Calu3 (cell line): Measurements from ENCODE around the gene CTNND2. TPM values are rescaled to one million over a fixed set of nuclear protein-coding genes. Genes with fewer than 3 reads are reported as not detected.

Source experiments
- BruUV-seq: library from RNA; stranded (reverse); fragments of 400-500 nt; replicated peaks from 2 replicates; lab custom pipeline; 2021; lab: Mats Ljungman, UMichigan
- CTCF ChIA-PET: fragments of 300-600 bp; sonication (Branson Sonifier 250); formaldehyde crosslinking; loops from one replicate; lab custom pipeline; 2022; ENCODE audit warnings: antibody characterized with exemption; lab: Charles Lee
- DNase-seq: peaks from one replicate; pipeline ENCODE4 v3.0.0; 2022
- H3K27ac Mint-ChIP-seq: one replicate; pipeline ENCODE4 v1.8.0; 2022; ENCODE audit warnings: mixed read lengths; ENCODE audit not compliant: unreplicated experiment
- H3K27me3 Mint-ChIP-seq: one replicate; pipeline ENCODE4 v1.8.0; 2022; ENCODE audit warnings: mixed read lengths; ENCODE audit not compliant: unreplicated experiment
- H3K36me3 Mint-ChIP-seq: one replicate; pipeline ENCODE4 v1.8.0; 2022; ENCODE audit warnings: mild to moderate bottlenecking, moderate library complexity, mixed read lengths; ENCODE audit not compliant: insufficient read depth, unreplicated experiment
- H3K4me1 Mint-ChIP-seq: one replicate; pipeline ENCODE4 v1.8.0; 2022; ENCODE audit warnings: mild to moderate bottlenecking, low read depth, mixed read lengths; ENCODE audit not compliant: unreplicated experiment
- H3K4me3 Mint-ChIP-seq: one replicate; pipeline ENCODE4 v1.8.0; 2022; ENCODE audit warnings: mild to moderate bottlenecking, low read depth, moderate library complexity, mixed read lengths; ENCODE audit not compliant: unreplicated experiment
- H3K9me3 Mint-ChIP-seq: one replicate; pipeline ENCODE4 v1.8.0; 2022; ENCODE audit warnings: low read depth, mixed read lengths; ENCODE audit not compliant: unreplicated experiment
- CTCF ChIP-seq: fragments of 200-600 bp; IDR thresholded peaks from one replicate; pipeline ENCODE4 v1.8.0; 2022; ENCODE audit warnings: antibody characterized with exemption; ENCODE audit not compliant: unreplicated experiment
- intact Hi-C: fragments of 100-400 bp; cut with micrococcal nuclease; formaldehyde crosslinking; loops from one replicate; pipeline ENCODE4 v1.10.0; 2022; ENCODE audit not compliant: unreplicated experiment
- total RNA-seq: library from RNA; stranded (reverse); gene quantifications from 2 replicates; pipeline ENCODE4 v1.2.3, GENCODE V29; 2022

The CTNND2 gene
- total RNA-seq, 1 experiment from 2014 or later: 19.6 TPM

- Mint-ChIP-seq H3K4me1 (no peaks in the 10 kb centered on the region), H3K9me3 (no peaks in the 10 kb centered on the region), H3K4me3 (no peak overlapping the region), H3K36me3 (no peaks in the 10 kb centered on the region), H3K27me3 (no peaks in the 10 kb centered on the region), H3K27ac (no peak overlapping the region)
- CTCF ChIA-PET: no interaction called here
- intact Hi-C loops: no loop called here
- no peak for TF ChIP-seq CTCF
- no TSS peak for BruUV-seq
- no peak for DNase-seq
Measured at GRCh38 chr5:11335881-11336760, 568.1 kb downstream of the CTNND2 start.

GRCh38 chr5:11334404-11334803 is 569.8 kb downstream of the CTNND2 start:
- no peak for DNase-seq
- Mint-ChIP-seq H3K36me3 (no peaks in the 10 kb centered on the region), H3K9me3 (no peaks in the 10 kb centered on the region), H3K27ac (no peak overlapping the region), H3K4me1 (no peaks in the 10 kb centered on the region), H3K4me3 (no peak overlapping the region), H3K27me3 (no peaks in the 10 kb centered on the region)
- no TSS peak for BruUV-seq
- TF ChIP-seq CTCF: no peak
- intact Hi-C loops: no loop called here
- CTCF ChIA-PET: no interaction called here

GRCh38 chr5:11329679-11330078 is 574.6 kb downstream of the CTNND2 start:
- Mint-ChIP-seq H3K36me3 (no peaks in the 10 kb centered on the region), H3K4me3 (no peak overlapping the region), H3K9me3 (no peaks in the 10 kb centered on the region), H3K27me3 (no peaks in the 10 kb centered on the region), H3K27ac (no peak overlapping the region), H3K4me1 (no peaks in the 10 kb centered on the region)
- no TSS peak for BruUV-seq
- no peak for DNase-seq
- no peak for TF ChIP-seq CTCF
- CTCF ChIA-PET: no interaction called here
- intact Hi-C loops: no loop called here

- no peak for DNase-seq
- H3K4me1 Mint-ChIP-seq: peaks cover 9% of the 10 kb centered on the region
- H3K27ac Mint-ChIP-seq: no peak overlapping the region
- intact Hi-C loops: no loop called here
- no TSS peak for BruUV-seq
- no peaks in the 10 kb centered on the region for H3K27me3 Mint-ChIP-seq
- H3K4me3 Mint-ChIP-seq: no peak overlapping the region
- H3K36me3 Mint-ChIP-seq: no peaks in the 10 kb centered on the region
- no peaks in the 10 kb centered on the region for H3K9me3 Mint-ChIP-seq
- CTCF ChIA-PET: no interaction called here
- no peak for TF ChIP-seq CTCF
Measured at GRCh38 chr5:11324521-11325289, 579.5 kb downstream of the CTNND2 start.
